ENCODE measurements around the gene ERI3. TPM values are rescaled to one million over a fixed set of nuclear protein-coding genes. Genes with fewer than 3 reads are reported as not detected.

ERI3 gene
- total and polyA plus RNA-seq, 2 donors from 2014 or later: 60.4 to 126 TPM

GRCh38 chr1:44275296-44275962 lies 79.6 kb downstream of the ERI3 start:
- no peak for DNase-seq
- no peak for FAIRE-seq

GRCh38 chr1:44273560-44274350 lies 81.3 kb downstream of the ERI3 start:
- DNase-seq (no peak), FAIRE-seq (no peak)
- no peaks in the 10 kb centered on the region for H3K9me3 ChIP-seq (ENCODE audit: control insufficient read depth in 2 of 3, insufficient read depth in 1 of 3, low read length in 3 of 3)
- H3K4me3 ChIP-seq (ENCODE audit: low read length in 3 of 3): no peak overlapping the region
- no peaks in the 10 kb centered on the region for H3K27me3 ChIP-seq (ENCODE audit: control insufficient read depth, insufficient read depth, low read length)
- no peak for TF ChIP-seq CTCF (IDR thresholded peaks at IDR 0.05; ENCODE audit: borderline replicate concordance, extremely low read depth, insufficient read depth)
- H3K27ac ChIP-seq (ENCODE audit: low read depth in 2 of 2, low read length in 2 of 2): no peak overlapping the region
- H3K4me1 ChIP-seq (ENCODE audit: control insufficient read depth in 2 of 3, insufficient read depth in 2 of 3, low read depth in 1 of 3, low read length in 3 of 3): peaks cover 0 to 11% (median 0%) of the 10 kb centered on the region in 3 donors
- H3K36me3 ChIP-seq (ENCODE audit: control insufficient read depth in 2 of 3, insufficient read depth in 3 of 3, low read length in 3 of 3): peaks cover 0 to 8% (median 0%) of the 10 kb centered on the region in 3 donors
- H3K9ac ChIP-seq (ENCODE audit: low read length in 3 of 3): no peak overlapping the region
- intact Hi-C loops (cut with DNase I): no loop called here

More at GRCh38 chr1:44275296-44275962, 79.6 kb downstream of the ERI3 start:
- Histone ChIP-seq H3K9ac (ENCODE audit: low read length in 3 of 3) (no peak overlapping the region), H3K36me3 (ENCODE audit: control insufficient read depth in 2 of 3, insufficient read depth in 3 of 3, low read length in 3 of 3) (peaks cover 0 to 3% (median 0%) of the 10 kb centered on the region in 3 donors), H3K9me3 (ENCODE audit: control insufficient read depth in 2 of 3, insufficient read depth in 1 of 3, low read length in 3 of 3) (no peaks in the 10 kb centered on the region), H3K27ac (ENCODE audit: low read depth in 2 of 2, low read length in 2 of 2) (no peak overlapping the region), H3K27me3 (ENCODE audit: control insufficient read depth, insufficient read depth, low read length) (no peaks in the 10 kb centered on the region), H3K4me3 (ENCODE audit: low read length in 3 of 3) (no peak overlapping the region), H3K4me1 (ENCODE audit: control insufficient read depth in 2 of 3, insufficient read depth in 2 of 3, low read depth in 1 of 3, low read length in 3 of 3) (peaks cover 0 to 11% (median 0%) of the 10 kb centered on the region in 3 donors)
- TF ChIP-seq CTCF (IDR thresholded peaks at IDR 0.05; ENCODE audit: borderline replicate concordance, extremely low read depth, insufficient read depth): no peak
- intact Hi-C loops (cut with DNase I): no loop called here

GRCh38 chr1:44272992-44273391 lies 82.1 kb downstream of the ERI3 start:
- FAIRE-seq (no peak), DNase-seq (no peak)
- H3K27me3 ChIP-seq (ENCODE audit: control insufficient read depth, insufficient read depth, low read length): no peaks in the 10 kb centered on the region
- intact Hi-C loops (cut with DNase I): no loop called here
- peaks cover 0 to 8% (median 0%) of the 10 kb centered on the region in 3 donors for H3K36me3 ChIP-seq (ENCODE audit: control insufficient read depth in 2 of 3, insufficient read depth in 3 of 3, low read length in 3 of 3)
- H3K9me3 ChIP-seq (ENCODE audit: control insufficient read depth in 2 of 3, insufficient read depth in 1 of 3, low read length in 3 of 3): no peaks in the 10 kb centered on the region
- H3K9ac ChIP-seq (ENCODE audit: low read length in 3 of 3): no peak overlapping the region
- no peak overlapping the region for H3K27ac ChIP-seq (ENCODE audit: low read depth in 2 of 2, low read length in 2 of 2)
- peaks cover 0 to 11% (median 0%) of the 10 kb centered on the region in 3 donors for H3K4me1 ChIP-seq (ENCODE audit: control insufficient read depth in 2 of 3, insufficient read depth in 2 of 3, low read depth in 1 of 3, low read length in 3 of 3)
- no peak for TF ChIP-seq CTCF (IDR thresholded peaks at IDR 0.05; ENCODE audit: borderline replicate concordance, extremely low read depth, insufficient read depth)
- H3K4me3 ChIP-seq (ENCODE audit: low read length in 3 of 3): no peak overlapping the region

Measured in kidney (tissue), 14 donors.